Measurements from ENCODE around the gene KDM2B.
A peak's percentile ranks its signal among the peaks of the same experiment; 100 is the strongest.
"Not testable (repeated sequence)": the region's sequence is repeated elsewhere in the genome, so short reads cannot be mapped to it uniquely, and the experiment has no call there.

KDM2B gene

GRCh38 chr12:121583334-121583661, 2.5 kb upstream of the KDM2B start:
- DNase-seq = not testable (repeated sequence)

- DNase-seq = peak; percentile 21
Observed at GRCh38 chr12:121582583-121583333, 1.9 kb upstream of the KDM2B start.

GRCh38 chr12:121581686-121582429, 1.0 kb upstream of the KDM2B start:
- no peak for DNase-seq

- DNase-seq = peak; percentile 32
Observed at GRCh38 chr12:121579981-121580868, 598 bp downstream of the KDM2B start.

GRCh38 chr12:121579190-121579791, 1.5 kb downstream of the KDM2B start:
- no peak for DNase-seq

- no peak for DNase-seq
Observed at GRCh38 chr12:121578230-121579189, 2.3 kb downstream of the KDM2B start.

GRCh38 chr12:121577443-121578180, 3.2 kb downstream of the KDM2B start:
- DNase-seq = peak; percentile 40

- DNase-seq = peak; percentile 74
Observed at GRCh38 chr12:121576851-121577391, 3.9 kb downstream of the KDM2B start.

- no peak for DNase-seq
Observed at GRCh38 chr12:121575952-121576625, 4.7 kb downstream of the KDM2B start.

GRCh38 chr12:121575051-121575450, 5.8 kb downstream of the KDM2B start:
- no peak for DNase-seq

GRCh38 chr12:121574025-121574424, 6.8 kb downstream of the KDM2B start:
- DNase-seq = no peak

- no peak for DNase-seq
Observed at GRCh38 chr12:121571920-121572319, 8.9 kb downstream of the KDM2B start.

- no peak for DNase-seq
Observed at GRCh38 chr12:121570467-121571283, 10.1 kb downstream of the KDM2B start.

- no peak for DNase-seq
Observed at GRCh38 chr12:121568971-121569751, 11.7 kb downstream of the KDM2B start.

- DNase-seq = no peak
Observed at GRCh38 chr12:121568518-121568917, 12.3 kb downstream of the KDM2B start.

GRCh38 chr12:121565076-121565475, 15.7 kb downstream of the KDM2B start:
- no peak for DNase-seq

GRCh38 chr12:121562488-121562887, 18.3 kb downstream of the KDM2B start:
- no peak for DNase-seq

GRCh38 chr12:121561009-121561395, 19.8 kb downstream of the KDM2B start:
- no peak for DNase-seq
